Smooth muscle cell (in vitro differentiated cells): ENCODE results near the gene NRAP. TPM values are rescaled to one million over a fixed set of nuclear protein-coding genes. Genes with fewer than 3 reads are reported as not detected.

Experiments
- DNase-seq: peaks from one replicate; lab custom pipeline; 2025; ENCODE audit not compliant: unreplicated experiment; lab: John Stamatoyannopoulos, UW
- H2AFZ ChIP-seq: fragments of 200-600 bp; sonication (generic); 2 replicates; pipeline ENCODE4 v1.6.0; 2016; ENCODE audit warnings: antibody characterized with exemption, low read depth, mild to moderate bottlenecking
- H3F3A ChIP-seq: fragments of 200-600 bp; sonication (generic); 2 replicates; pipeline ENCODE4 v1.6.0; 2017; ENCODE audit warnings: antibody characterized with exemption, low read depth
- H3K27ac ChIP-seq: fragments of 200-600 bp; sonication (generic); 2 replicates; pipeline ENCODE4 v1.5.1; 2016; ENCODE audit warnings: low read depth, mild to moderate bottlenecking
- H3K27me3 ChIP-seq: fragments of 200-600 bp; sonication (generic); 2 replicates; pipeline ENCODE4 v1.6.1; 2016; ENCODE audit warnings: low read depth, mild to moderate bottlenecking
- H3K36me3 ChIP-seq: fragments of 200-600 bp; sonication (generic); 2 replicates; pipeline ENCODE4 v1.5.1; 2016; ENCODE audit warnings: low read depth
- H3K4me1 ChIP-seq: fragments of 200-600 bp; sonication (generic); 2 replicates; pipeline ENCODE4 v1.5.1; 2016; ENCODE audit warnings: low read depth
- H3K4me2 ChIP-seq: fragments of 200-600 bp; sonication (generic); 2 replicates; pipeline ENCODE4 v1.6.0; 2016; ENCODE audit warnings: mild to moderate bottlenecking
- H3K4me3 ChIP-seq: fragments of 200-600 bp; sonication (generic); 2 replicates; pipeline ENCODE4 v1.5.1; 2016; ENCODE audit warnings: mild to moderate bottlenecking
- H3K79me2 ChIP-seq: fragments of 200-600 bp; sonication (generic); 2 replicates; pipeline ENCODE4 v1.6.0; 2016; ENCODE audit warnings: low read depth, mild to moderate bottlenecking
- H3K9ac ChIP-seq: fragments of 200-600 bp; sonication (generic); 2 replicates; pipeline ENCODE4 v1.6.0; 2016; ENCODE audit warnings: low read depth
- H3K9me3 ChIP-seq: fragments of 200-600 bp; sonication (generic); replicated peaks from 2 replicates; pipeline ENCODE4 v1.5.1; 2016; ENCODE audit warnings: low read depth
- H4K20me1 ChIP-seq: fragments of 200-600 bp; sonication (generic); 2 replicates; pipeline ENCODE4 v1.6.0; 2016; ENCODE audit warnings: low read depth
- CTCF ChIP-seq: fragments of 200-600 bp; sonication (generic); IDR thresholded peaks from 2 replicates; pipeline ENCODE4 v1.5.1; 2017; ENCODE audit warnings: borderline replicate concordance, mild to moderate bottlenecking, antibody characterized with exemption; ENCODE audit not compliant: insufficient read depth, poor library complexity, severe bottlenecking
- WGBS: methylation state at CpG from one replicate; pipeline ENCODE4 v1.1.7; 2016; ENCODE audit warnings: low lambda C conversion rate; 5-methylcytosine and 5-hydroxymethylcytosine counted together
- polyA plus RNA-seq: library from polyadenylated mRNA; unstranded; fragments of >200 nt; fragmentation: Nextera tagmentation; extraction: Ambion mirVana; gene quantifications from 2 replicates; pipeline ENCODE4 v1.2.1, GENCODE V29; 2016
- total RNA-seq: library from RNA; depleted of rRNA; stranded (reverse); fragments of >200 nt; gene quantifications from 2 replicates; pipeline ENCODE4 v1.2.3, GENCODE V29; 2014

Gene NRAP
- total and polyA plus RNA-seq, 2 experiments from 2014 or later, result not detected

DNA sequence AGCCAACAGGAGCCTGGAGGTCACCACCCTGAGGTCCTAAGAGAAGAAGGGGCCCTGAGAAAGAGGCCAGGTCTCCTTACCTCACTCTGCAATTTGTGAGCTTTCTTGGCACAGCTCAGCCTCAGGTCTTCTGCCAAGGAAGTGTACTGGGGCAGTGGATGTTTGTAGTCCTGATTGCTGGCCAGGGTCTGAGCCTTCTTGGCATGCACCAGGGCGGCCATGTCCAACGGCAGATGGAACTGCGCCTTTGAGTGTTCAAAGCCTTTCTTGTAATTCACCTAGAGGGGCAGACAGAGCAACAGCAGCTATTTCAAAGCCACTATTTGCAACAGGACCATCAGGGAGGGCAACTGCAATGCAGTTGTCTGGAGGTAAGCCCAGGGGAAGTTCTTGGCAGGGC, 51.7 kb downstream of the NRAP start:
- Histone ChIP-seq H3K36me3 (no peaks in the 10 kb centered on the region), H3K4me2 (no peak overlapping the region), H3F3A (no peaks in the 10 kb centered on the region), H3K4me1 (peaks cover 16% of the 10 kb centered on the region), H4K20me1 (no peaks in the 10 kb centered on the region), H3K4me3 (no peak overlapping the region), H3K27ac (no peak overlapping the region), H3K9ac (no peak overlapping the region), H2AFZ (no peak overlapping the region), H3K79me2 (no peaks in the 10 kb centered on the region), H3K27me3 (peaks cover 39% of the 10 kb centered on the region), H3K9me3 (no peaks in the 10 kb centered on the region)
- DNase-seq, result no peak
- 97% methylated on average over 3 of the region's 3 CpGs for WGBS
- TF ChIP-seq CTCF, result no peak

DNA sequence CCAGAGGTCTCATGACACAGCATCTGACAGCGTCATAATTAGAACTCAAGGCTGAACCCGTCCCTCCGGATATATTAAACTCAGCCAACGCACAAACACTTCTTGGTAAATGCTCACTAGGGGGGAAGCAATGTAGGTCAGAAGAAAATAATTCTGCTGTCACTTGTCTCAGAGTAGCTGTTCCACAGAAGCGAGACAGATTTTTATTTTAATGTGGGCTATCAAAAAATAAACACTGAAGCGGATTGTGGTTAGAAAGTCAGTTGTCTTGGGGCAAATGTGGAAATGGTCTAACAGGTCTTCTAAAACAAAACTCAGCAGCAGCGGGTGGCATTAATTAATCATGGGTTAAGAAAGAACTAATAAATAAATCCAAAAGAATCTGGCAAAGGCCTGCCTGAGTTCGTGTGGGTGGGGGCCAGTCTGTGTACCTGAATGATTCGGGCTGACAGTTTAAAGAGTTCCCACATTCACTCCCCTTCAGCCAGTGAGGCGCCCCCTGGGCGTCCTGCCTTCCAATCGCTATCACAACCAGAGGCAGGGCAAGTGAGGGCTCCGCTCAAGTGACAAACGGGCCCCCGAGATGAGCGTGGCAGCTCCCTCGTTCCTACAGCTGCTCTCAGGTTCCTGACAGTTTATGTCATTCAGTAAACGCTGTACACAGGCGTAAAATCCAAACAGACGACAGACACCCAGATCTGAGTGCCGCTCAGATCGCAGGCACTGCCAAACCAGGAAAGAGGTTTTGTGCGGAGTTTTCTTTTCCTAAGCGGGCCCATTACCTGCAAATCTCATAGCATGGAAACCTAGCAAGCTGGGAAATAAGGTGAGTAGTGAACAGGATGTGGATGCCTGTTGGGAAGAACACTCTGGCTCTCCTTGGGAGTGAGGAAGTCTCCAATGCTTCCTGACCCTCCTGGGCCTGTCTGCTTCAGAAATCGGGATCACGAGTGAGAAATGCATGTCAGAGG, 52.9 kb downstream of the NRAP start:
- Histone ChIP-seq H3K27me3 (peaks cover 30% of the 10 kb centered on the region), H2AFZ (no peak overlapping the region), H4K20me1 (no peaks in the 10 kb centered on the region), H3F3A (no peaks in the 10 kb centered on the region), H3K4me3 (no peak overlapping the region), H3K9me3 (no peaks in the 10 kb centered on the region), H3K9ac (no peak overlapping the region), H3K36me3 (no peaks in the 10 kb centered on the region), H3K4me2 (no peak overlapping the region), H3K4me1 (peaks cover 7% of the 10 kb centered on the region), H3K27ac (no peak overlapping the region), H3K79me2 (no peaks in the 10 kb centered on the region)
- WGBS, result 64% methylated on average over 26 of the region's 26 CpGs
- DNase-seq, result no peak
- TF ChIP-seq CTCF, result no peak

DNA sequence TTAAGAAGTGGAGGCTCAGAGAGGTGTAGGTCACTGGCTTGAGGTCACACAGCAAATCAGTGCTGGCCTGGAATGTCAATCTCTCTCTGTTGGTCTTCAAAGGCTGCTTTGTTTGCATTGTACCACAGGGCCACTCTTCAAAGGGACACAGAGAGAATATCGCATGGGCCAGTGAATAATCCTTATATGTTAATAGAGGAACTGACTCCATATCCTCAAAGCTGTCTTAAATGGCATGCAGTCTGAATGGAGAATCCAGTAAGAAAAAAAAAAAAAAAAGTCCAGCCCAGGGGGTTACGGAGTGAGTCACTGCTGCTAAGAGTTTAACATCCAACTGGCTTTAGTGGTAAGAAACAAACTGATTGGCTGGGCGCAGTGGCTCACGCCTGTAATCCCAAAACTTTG, 54.1 kb downstream of the NRAP start:
- WGBS, result 43% methylated on average over 4 of the region's 4 CpGs
- no peak for DNase-seq

More for the DNA sequence above, 54.1 kb downstream of the NRAP start:
- Histone ChIP-seq H2AFZ (no peak overlapping the region), H3F3A (no peaks in the 10 kb centered on the region), H3K9ac (no peak overlapping the region), H3K4me3 (no peak overlapping the region), H3K4me1 (peaks cover 7% of the 10 kb centered on the region), H3K79me2 (no peaks in the 10 kb centered on the region), H3K36me3 (no peaks in the 10 kb centered on the region), H3K9me3 (no peaks in the 10 kb centered on the region), H4K20me1 (no peaks in the 10 kb centered on the region), H3K27ac (no peak overlapping the region), H3K4me2 (no peak overlapping the region), H3K27me3 (peaks cover 20% of the 10 kb centered on the region)
- no peak for TF ChIP-seq CTCF
